ENCODE data around the gene KCNK1. TPM values are rescaled to one million over a fixed set of nuclear protein-coding genes. Genes with fewer than 3 reads are reported as not detected.

The KCNK1 gene
- total and polyA plus RNA-seq, 12 donors, result 2.5 to 29.5 (median 14.1) TPM

- Histone ChIP-seq H3K36me3 (no peaks in the 10 kb centered on the region), H3K27me3 (peaks cover 0 to 12% (median 0%) of the 10 kb centered on the region in 7 donors), H3K9me3 (peaks cover 0 to 13% (median 0%) of the 10 kb centered on the region in 11 donors), H3K4me3 (no peak overlapping the region), H3K27ac (no peak overlapping the region), H3K4me1 (no peaks in the 10 kb centered on the region)
- no peak for TF ChIP-seq CTCF (IDR thresholded peaks at IDR 0.05)
- intact Hi-C loops (cut with DNase I), result no loop called here
- no peak for DNase-seq
- ATAC-seq, result no peak
- WGBS, 2 donors, result 73 to 77% methylated on average over 4 of the region's 4 CpGs
These were observed 26.7 kb upstream of the KCNK1 start for GRCh38 chr1:233587196-233587595.

GRCh38 chr1:233587958-233588799 is 25.7 kb upstream of the KCNK1 start:
- intact Hi-C loops (cut with DNase I), result no loop called here
- H3K4me3 ChIP-seq, result no peak overlapping the region
- H3K27me3 ChIP-seq, result peaks cover 0 to 12% (median 0%) of the 10 kb centered on the region in 7 donors
- DNase-seq (peak in 1 of 2 donors; percentile 17), ATAC-seq (no peak)
- no peaks in the 10 kb centered on the region for H3K4me1 ChIP-seq
- TF ChIP-seq CTCF (IDR thresholded peaks at IDR 0.05), result no peak
- peaks cover 0 to 13% (median 0%) of the 10 kb centered on the region in 11 donors for H3K9me3 ChIP-seq
- H3K27ac ChIP-seq, result no peak overlapping the region
- WGBS, 2 donors, result 12 to 15% methylated on average over 17 of the region's 17 CpGs
- H3K36me3 ChIP-seq, result no peaks in the 10 kb centered on the region

GRCh38 chr1:233597489-233597901 is 16.4 kb upstream of the KCNK1 start:
- DNase-seq, result no peak
- no peak overlapping the region for H3K27ac ChIP-seq
- H3K9me3 ChIP-seq, result no peaks in the 10 kb centered on the region
- no peaks in the 10 kb centered on the region for H3K27me3 ChIP-seq
- H3K4me3 ChIP-seq, result no peak overlapping the region
- no peaks in the 10 kb centered on the region for H3K4me1 ChIP-seq
- no peak for TF ChIP-seq CTCF (IDR thresholded peaks at IDR 0.05)
- ATAC-seq, result no peak
- 38 to 42% methylated on average over 2 of the region's 2 CpGs for whole genome bisulfite sequencing, 2 donors
- intact Hi-C loops (cut with DNase I), result no loop called here
- no peaks in the 10 kb centered on the region for H3K36me3 ChIP-seq

GRCh38 chr1:233598891-233599541 is 14.9 kb upstream of the KCNK1 start:
- H3K36me3 ChIP-seq, result no peaks in the 10 kb centered on the region
- DNase-seq (no peak), ATAC-seq (no peak)
- no peak overlapping the region for H3K27ac ChIP-seq
- no peaks in the 10 kb centered on the region for H3K27me3 ChIP-seq
- no peak for TF ChIP-seq CTCF (IDR thresholded peaks at IDR 0.05)
- WGBS, 2 donors, result 50 to 61% methylated on average over 8 of the region's 8 CpGs
- no peak overlapping the region for H3K4me3 ChIP-seq
- H3K9me3 ChIP-seq, result peaks cover 0 to 4% (median 0%) of the 10 kb centered on the region in 11 donors
- intact Hi-C loops (cut with DNase I), result no loop called here
- H3K4me1 ChIP-seq, result no peaks in the 10 kb centered on the region
